ENCODE data around the gene HOXB3.

HOXB3 gene

GRCh38 chr17:48625495-48626244 lies 35.6 kb upstream of the HOXB3 start:
- peak in 1 of 2 donors; percentile 49 for DNase-seq

- no peak for DNase-seq
These were observed 34.8 kb upstream of the HOXB3 start for GRCh38 chr17:48624544-48625494.

- DNase-seq, result no peak
These were observed 34.1 kb upstream of the HOXB3 start for GRCh38 chr17:48624118-48624517.

- no peak for DNase-seq
These were observed 33.5 kb upstream of the HOXB3 start for GRCh38 chr17:48623583-48623982.

- DNase-seq, result no peak
These were observed 32.8 kb upstream of the HOXB3 start for GRCh38 chr17:48622857-48623256.

GRCh38 chr17:48621410-48622392 lies 31.7 kb upstream of the HOXB3 start:
- DNase-seq, result no peak

GRCh38 chr17:48620461-48621139 lies 30.6 kb upstream of the HOXB3 start:
- no peak for DNase-seq

- no peak for DNase-seq
These were observed 29.9 kb upstream of the HOXB3 start for GRCh38 chr17:48619826-48620449.

GRCh38 chr17:48618256-48618896 lies 28.3 kb upstream of the HOXB3 start:
- DNase-seq, result peak; percentile 76 to 86

- DNase-seq, result no peak
These were observed 27.6 kb upstream of the HOXB3 start for GRCh38 chr17:48617471-48618255.

GRCh38 chr17:48616717-48617470 lies 26.9 kb upstream of the HOXB3 start:
- no peak for DNase-seq

- DNase-seq, result no peak
These were observed 26.1 kb upstream of the HOXB3 start for GRCh38 chr17:48615963-48616716.

- no peak for DNase-seq
These were observed 25.3 kb upstream of the HOXB3 start, which contains the start of gene HOXB8 for GRCh38 chr17:48615047-48615962. HOXB8 (minus strand) TSS chr17:48615292; CDS start chr17:48614704, 588 bp downstream.

- DNase-seq, result peak in 1 of 2 donors; percentile 26
These were observed 24.0 kb upstream of the HOXB3 start for GRCh38 chr17:48613862-48614694.

- DNase-seq, result peak in 1 of 2 donors; percentile 51
These were observed 23.0 kb upstream of the HOXB3 start for GRCh38 chr17:48612854-48613691.
